NCI-H1092 (cell line): ENCODE results near the gene PACC1.
A peak's percentile ranks its signal among the peaks of the same experiment; 100 is the strongest.
"Not testable (repeated sequence)": the region's sequence is repeated elsewhere in the genome, so short reads cannot be mapped to it uniquely, and the experiment has no call there.

ENCODE experiments used
- DNase-seq: peaks from one replicate; lab custom pipeline; 2025; lab: John Stamatoyannopoulos, UW

PACC1 gene

DNA sequence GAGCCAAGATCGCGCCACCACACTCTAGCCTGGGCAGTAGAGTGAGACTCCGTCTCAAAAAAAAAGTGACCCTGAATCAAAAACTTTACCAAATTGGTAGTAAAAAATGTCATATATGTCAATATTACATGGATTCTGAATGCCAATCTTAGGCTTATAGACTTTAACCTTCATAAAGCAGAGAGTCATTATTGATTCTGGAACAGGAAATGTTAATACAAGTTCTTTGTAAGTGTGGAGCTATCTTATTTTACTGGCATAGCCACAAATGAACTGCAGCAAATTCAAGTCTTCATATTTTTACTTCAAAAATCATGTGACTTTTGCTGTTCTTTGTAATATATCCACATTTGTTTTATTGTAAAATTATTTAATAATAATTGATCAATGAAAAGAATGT, 88.1 kb downstream of the PACC1 start:
- no peak for DNase-seq

GRCh38 chr1:212323066-212323465, 91.6 kb downstream of the PACC1 start:
- DNase-seq = no peak

DNA sequence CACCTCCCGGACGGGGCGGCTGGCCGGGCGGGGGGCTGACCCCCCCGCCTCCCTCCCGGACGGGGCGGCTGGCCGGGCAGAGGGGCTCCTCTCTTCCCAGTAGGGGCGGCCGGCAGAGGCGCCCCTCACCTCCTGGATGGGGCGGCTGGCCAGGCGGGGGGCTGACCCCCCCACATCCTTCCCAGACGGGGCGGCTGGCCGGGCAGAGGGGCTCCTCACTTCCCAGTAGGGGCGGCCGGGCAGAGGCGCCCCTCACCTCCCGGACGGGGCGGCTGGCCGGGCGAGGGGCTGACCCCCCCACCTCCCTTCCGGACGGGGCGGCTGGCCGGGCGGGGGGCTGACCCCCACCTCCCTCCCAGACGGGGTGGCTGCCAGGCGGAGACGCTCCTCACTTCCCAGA, 93.7 kb downstream of the PACC1 start:
- DNase-seq = not testable (repeated sequence)

GRCh38 chr1:212317916-212318315, 96.8 kb downstream of the PACC1 start:
- DNase-seq = no peak

- peak; percentile 1 for DNase-seq
Measured at GRCh38 chr1:212315907-212316306, 98.8 kb downstream of the PACC1 start.

GRCh38 chr1:212315184-212315583, 99.5 kb downstream of the PACC1 start:
- DNase-seq = no peak
